ENCODE measurements around the gene NMT1. TPM values are rescaled to one million over a fixed set of nuclear protein-coding genes. Genes with fewer than 3 reads are reported as not detected.

Gene NMT1
- total and polyA plus RNA-seq, 4 donors, result 27.0 to 83.7 (median 42.6) TPM

- H3K27ac ChIP-seq (ENCODE audit: low read depth in 1 of 2, low read length in 2 of 2), result peak overlapping the region in 1 of 2 donors; percentile 28
- H3K9ac ChIP-seq (ENCODE audit: low read depth in 1 of 2, low read length in 2 of 2), result no peak overlapping the region
- peaks cover 0 to 4% (median 0%) of the 10 kb centered on the region in 4 donors for H3K36me3 ChIP-seq (ENCODE audit: control insufficient read depth in 4 of 4, insufficient read depth in 3 of 4, low read depth in 1 of 4, low read length in 3 of 4)
- TF ChIP-seq NR2F2 (IDR thresholded peaks at IDR 0.05), result no peak
- TF ChIP-seq CTCF (IDR thresholded peaks at IDR 0.05; ENCODE audit: low read depth, low read length, missing input control), result peak; percentile 35
- peak; percentile 54 for DNase-seq (ENCODE audit: low spot score)
- H3K27me3 ChIP-seq (ENCODE audit: control insufficient read depth in 4 of 4, insufficient read depth in 4 of 4, low read length in 3 of 4), result no peaks in the 10 kb centered on the region
- peak overlapping the region in 2 of 3 donors; percentile 19 to 45 for H3K4me3 ChIP-seq (ENCODE audit: low read depth in 1 of 3, low read length in 3 of 3)
- 3% methylated on average over 82 of the region's 82 CpGs for WGBS
- H3K4me1 ChIP-seq (ENCODE audit: control insufficient read depth in 4 of 4, insufficient read depth in 4 of 4, low read length in 3 of 4), result peaks cover 15 to 44% (median 31%) of the 10 kb centered on the region in 4 donors
- H3K9me3 ChIP-seq (ENCODE audit: control insufficient read depth in 4 of 4, low read length in 3 of 4), result no peaks in the 10 kb centered on the region
These were observed 42.0 kb upstream of the NMT1 start for GRCh38 chr17:45018848-45019711.

- H3K27ac ChIP-seq (ENCODE audit: low read depth in 1 of 2, low read length in 2 of 2), result no peak overlapping the region
- no peak overlapping the region for H3K9ac ChIP-seq (ENCODE audit: low read depth in 1 of 2, low read length in 2 of 2)
These were observed 40.6 kb upstream of the NMT1 start for GRCh38 chr17:45020354-45021138.

More at GRCh38 chr17:45020354-45021138, 40.6 kb upstream of the NMT1 start:
- no peak for TF ChIP-seq MAX (IDR thresholded peaks at IDR 0.05)
- TF ChIP-seq SP1 (IDR thresholded peaks at IDR 0.05), result no peak
- TF ChIP-seq TAF1 (conservative IDR thresholded peaks at IDR 0.05), result no peak
- TF ChIP-seq CTCF (IDR thresholded peaks at IDR 0.05; ENCODE audit: low read depth, low read length, missing input control), result no peak
- TF ChIP-seq ZBTB33 (IDR thresholded peaks at IDR 0.05), result no peak
- no peak for TF ChIP-seq REST (IDR thresholded peaks at IDR 0.05)
- TF ChIP-seq RAD21 (IDR thresholded peaks at IDR 0.05), result no peak
- no peak for TF ChIP-seq RXRA (IDR thresholded peaks at IDR 0.05)
- no peak for TF ChIP-seq EGR1 (IDR thresholded peaks at IDR 0.05; ENCODE audit: low read depth in 2 of 2)
- no peak for TF ChIP-seq YY1 (IDR thresholded peaks at IDR 0.05)
- TF ChIP-seq HNF4G (IDR thresholded peaks at IDR 0.05), result no peak
- TF ChIP-seq JUND (IDR thresholded peaks at IDR 0.05), result no peak
- no peak for TF ChIP-seq FOXA1 (IDR thresholded peaks at IDR 0.05)
- TF ChIP-seq NR2F2 (IDR thresholded peaks at IDR 0.05), result no peak
- no peak for TF ChIP-seq HNF4A (conservative IDR thresholded peaks at IDR 0.05)
- TF ChIP-seq GABPA (IDR thresholded peaks at IDR 0.05 in 1 of 2, conservative IDR thresholded peaks at IDR 0.05 in 1 of 2), result no peak
- no peak for TF ChIP-seq ATF3 (IDR thresholded peaks at IDR 0.05)
- TF ChIP-seq FOXA2 (IDR thresholded peaks at IDR 0.05), result no peak
- peaks cover 0 to 7% (median 0%) of the 10 kb centered on the region in 4 donors for H3K36me3 ChIP-seq (ENCODE audit: control insufficient read depth in 4 of 4, insufficient read depth in 3 of 4, low read depth in 1 of 4, low read length in 3 of 4)
- DNase-seq (ENCODE audit: low spot score), result no peak
- no peaks in the 10 kb centered on the region for H3K27me3 ChIP-seq (ENCODE audit: control insufficient read depth in 4 of 4, insufficient read depth in 4 of 4, low read length in 3 of 4)
- H3K4me1 ChIP-seq (ENCODE audit: control insufficient read depth in 4 of 4, insufficient read depth in 4 of 4, low read length in 3 of 4), result peaks cover 15 to 44% (median 31%) of the 10 kb centered on the region in 4 donors
- 47% methylated on average over 17 of the region's 17 CpGs for WGBS
- H3K9me3 ChIP-seq (ENCODE audit: control insufficient read depth in 4 of 4, low read length in 3 of 4), result no peaks in the 10 kb centered on the region
- H3K4me3 ChIP-seq (ENCODE audit: low read depth in 1 of 3, low read length in 3 of 3), result no peak overlapping the region
